Sigmoid colon (tissue), 7 donors: Measurements from ENCODE around the gene CFAP61. TPM values are rescaled to one million over a fixed set of nuclear protein-coding genes. Genes with fewer than 3 reads are reported as not detected.

Experiments used
- DNase-seq: peaks from one replicate; pipeline ENCODE4 v3.0.0-alpha.2; 2019
- H3K27ac ChIP-seq, 4 donors: fragments of 200-600 bp; sonication (generic); one replicate each; pipeline ENCODE4 v1.5.1; 2016 to 2019; ENCODE audit warnings: mild to moderate bottlenecking in 1 of 4
- H3K27me3 ChIP-seq, 3 donors: fragments of 200-600 bp; sonication (generic); one replicate each; pipeline ENCODE4 v1.5.1; 2019; ENCODE audit warnings: mild to moderate bottlenecking in 1 of 3
- H3K36me3 ChIP-seq, 4 donors: fragments of 200-600 bp; sonication (generic); one replicate each; pipeline ENCODE4 v1.5.1; 2016 to 2019
- H3K4me1 ChIP-seq, 4 donors: fragments of 200-600 bp; sonication (generic); one replicate each; pipeline ENCODE4 v1.5.1; 2017 to 2019
- H3K4me3 ChIP-seq, 4 donors: fragments of 200-600 bp; sonication (generic); one replicate each; pipeline ENCODE4 v1.5.1; 2017 to 2019; ENCODE audit warnings: mild to moderate bottlenecking in 2 of 4, moderate library complexity in 1 of 4
- H3K9me3 ChIP-seq, 4 donors: fragments of 200-600 bp in 3 of 4; sonication (generic) in 3 of 4; one replicate each; pipeline versions ENCODE4 v1.5.1 to v1.6.1; 2013 to 2019
- EP300 ChIP-seq, 4 donors: sonication (generic); formaldehyde crosslinking; IDR thresholded peaks; one replicate each; pipeline ENCODE4 v1.6.1; 2017; ENCODE audit warnings: antibody characterized with exemption in 4 of 4
- POLR2A ChIP-seq, 2 donors: fragments of 450-650 bp; IDR thresholded peaks; one replicate each; pipeline ENCODE4 v1.6.1; 2016; ENCODE audit warnings: antibody characterized with exemption in 2 of 2, mild to moderate bottlenecking in 2 of 2, moderate library complexity in 2 of 2
- POLR2AphosphoS5 ChIP-seq, 4 donors: sonication (generic); formaldehyde crosslinking; IDR thresholded peaks; one replicate each; pipeline ENCODE4 v1.6.1; 2017; ENCODE audit warnings: antibody characterized with exemption in 4 of 4
- WGBS, 2 donors: extraction: QIAGEN DNeasy Blood & Tissue Kit; methylation state at CpG; one replicate each; pipeline ENCODE4 v1.1.7; 2013; 5-methylcytosine and 5-hydroxymethylcytosine counted together
- intact Hi-C: fragments of 100-400 bp; cut with DNase I; formaldehyde crosslinking; loops from one replicate; pipeline ENCODE4 v1.15.1; 2023
- polyA plus RNA-seq, 3 donors: library from polyadenylated mRNA; stranded (reverse); fragments of 200-250 nt; gene quantifications; one replicate each; pipeline ENCODE4 v1.2.3, GENCODE V29; 2013
- total RNA-seq, 4 donors: library from RNA; depleted of rRNA; stranded (reverse); fragments of >200 nt; gene quantifications; one replicate each; pipeline ENCODE4 v1.1.0, GENCODE V29; 2016
- TF ChIP-seq, protein P1 (sequence below), 4 experiments: fragments of 450-650 bp in 3 of 4; fragments of 200-600 bp in 1 of 4; IDR thresholded peaks; one replicate each; pipeline ENCODE4 v1.5.1; 2016 to 2019; ENCODE audit warnings: antibody characterized with exemption in 4 of 4, mild to moderate bottlenecking in 3 of 4, moderate library complexity in 2 of 4
- donor health status: healthy with polysubstance abuse.
- donor health status: Bipolar disorder and iron deficiency.
- donor health status: healthy.

CFAP61 gene
- total and polyA plus RNA-seq, 7 donors = 0.15 to 2.0 (median 0.44) TPM; not detected in 3

DNA sequence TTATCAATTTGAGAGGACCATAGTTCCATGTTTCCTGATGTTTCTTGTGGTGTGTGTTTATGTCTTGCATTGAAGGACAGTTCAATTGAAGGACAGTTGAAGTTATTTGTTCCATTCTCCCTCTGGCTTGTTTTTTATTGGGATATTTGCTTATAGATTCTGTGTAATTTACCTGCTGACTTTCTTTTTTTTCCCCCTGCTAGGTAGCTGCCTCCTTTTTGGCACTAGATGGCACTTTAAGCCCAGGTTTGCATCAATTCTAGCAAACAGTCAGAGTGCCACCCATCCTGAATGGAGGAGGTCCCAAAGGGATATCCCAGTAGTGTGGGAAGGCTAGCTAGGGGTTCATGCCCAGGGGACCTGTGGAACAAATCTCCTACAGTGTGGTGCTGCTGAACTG is 78.1 kb downstream of the CFAP61 start:
- H3K9me3 ChIP-seq = peaks cover 0 to 5% (median 2%) of the 10 kb centered on the region in 4 donors
- H3K36me3 ChIP-seq = no peaks in the 10 kb centered on the region
- DNase-seq = no peak
- H3K4me3 ChIP-seq = no peak overlapping the region
- no peak overlapping the region for H3K27ac ChIP-seq
- no peak for TF ChIP-seq POLR2AphosphoS5 (IDR thresholded peaks at IDR 0.05)
- no peak for TF ChIP-seq POLR2A (IDR thresholded peaks at IDR 0.05)
- TF ChIP-seq EP300 (IDR thresholded peaks at IDR 0.05) = no peak
- TF ChIP-seq, protein P1, sequence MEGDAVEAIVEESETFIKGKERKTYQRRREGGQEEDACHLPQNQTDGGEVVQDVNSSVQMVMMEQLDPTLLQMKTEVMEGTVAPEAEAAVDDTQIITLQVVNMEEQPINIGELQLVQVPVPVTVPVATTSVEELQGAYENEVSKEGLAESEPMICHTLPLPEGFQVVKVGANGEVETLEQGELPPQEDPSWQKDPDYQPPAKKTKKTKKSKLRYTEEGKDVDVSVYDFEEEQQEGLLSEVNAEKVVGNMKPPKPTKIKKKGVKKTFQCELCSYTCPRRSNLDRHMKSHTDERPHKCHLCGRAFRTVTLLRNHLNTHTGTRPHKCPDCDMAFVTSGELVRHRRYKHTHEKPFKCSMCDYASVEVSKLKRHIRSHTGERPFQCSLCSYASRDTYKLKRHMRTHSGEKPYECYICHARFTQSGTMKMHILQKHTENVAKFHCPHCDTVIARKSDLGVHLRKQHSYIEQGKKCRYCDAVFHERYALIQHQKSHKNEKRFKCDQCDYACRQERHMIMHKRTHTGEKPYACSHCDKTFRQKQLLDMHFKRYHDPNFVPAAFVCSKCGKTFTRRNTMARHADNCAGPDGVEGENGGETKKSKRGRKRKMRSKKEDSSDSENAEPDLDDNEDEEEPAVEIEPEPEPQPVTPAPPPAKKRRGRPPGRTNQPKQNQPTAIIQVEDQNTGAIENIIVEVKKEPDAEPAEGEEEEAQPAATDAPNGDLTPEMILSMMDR (IDR thresholded peaks at IDR 0.05) = no peak
- H3K27me3 ChIP-seq = no peaks in the 10 kb centered on the region
- no peaks in the 10 kb centered on the region for H3K4me1 ChIP-seq
- intact Hi-C loops = no loop called here

DNA sequence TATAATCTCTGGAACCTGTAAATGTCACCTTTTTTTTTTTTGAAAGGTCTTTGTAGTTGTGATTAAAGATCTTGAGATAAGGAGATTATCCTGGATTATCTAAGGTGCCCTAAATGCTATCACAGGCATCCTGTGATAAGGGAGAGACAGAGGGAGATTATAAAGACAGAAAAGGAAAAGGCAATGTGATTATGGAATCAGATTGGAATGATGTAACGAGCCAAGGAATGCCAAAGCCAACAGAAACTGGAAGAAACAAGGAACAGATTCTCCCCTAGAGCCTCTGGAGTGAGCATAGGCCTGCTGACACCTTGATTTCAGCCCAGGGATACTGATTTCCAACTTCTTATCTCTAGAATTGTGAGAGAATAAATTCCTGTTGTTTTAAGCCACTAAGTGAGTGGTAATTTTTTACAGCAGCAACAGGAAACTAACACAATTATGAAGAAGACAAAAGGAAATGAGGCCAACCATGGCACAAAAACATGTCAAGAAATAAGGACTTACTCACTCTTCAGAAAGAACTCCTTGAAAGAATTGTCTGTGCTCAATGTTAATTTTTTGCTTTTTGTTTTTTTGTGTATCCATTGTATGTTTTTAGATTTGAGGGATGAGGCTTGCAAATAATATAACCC is 82.7 kb downstream of the CFAP61 start:
- WGBS, 2 donors = 11 to 42% methylated on average over 1 of the region's 1 CpG
- TF ChIP-seq POLR2AphosphoS5 (IDR thresholded peaks at IDR 0.05) (no peak), POLR2A (IDR thresholded peaks at IDR 0.05) (no peak), EP300 (IDR thresholded peaks at IDR 0.05) (no peak)
- TF ChIP-seq, protein P1 (IDR thresholded peaks at IDR 0.05) = no peak
- DNase-seq = no peak
- no peak overlapping the region for H3K4me3 ChIP-seq
- no peaks in the 10 kb centered on the region for H3K36me3 ChIP-seq
- no peaks in the 10 kb centered on the region for H3K27me3 ChIP-seq
- peaks cover 0 to 3% (median 1%) of the 10 kb centered on the region in 4 donors for H3K9me3 ChIP-seq
- H3K27ac ChIP-seq = no peak overlapping the region
- intact Hi-C loops = no loop called here
- no peaks in the 10 kb centered on the region for H3K4me1 ChIP-seq

DNA sequence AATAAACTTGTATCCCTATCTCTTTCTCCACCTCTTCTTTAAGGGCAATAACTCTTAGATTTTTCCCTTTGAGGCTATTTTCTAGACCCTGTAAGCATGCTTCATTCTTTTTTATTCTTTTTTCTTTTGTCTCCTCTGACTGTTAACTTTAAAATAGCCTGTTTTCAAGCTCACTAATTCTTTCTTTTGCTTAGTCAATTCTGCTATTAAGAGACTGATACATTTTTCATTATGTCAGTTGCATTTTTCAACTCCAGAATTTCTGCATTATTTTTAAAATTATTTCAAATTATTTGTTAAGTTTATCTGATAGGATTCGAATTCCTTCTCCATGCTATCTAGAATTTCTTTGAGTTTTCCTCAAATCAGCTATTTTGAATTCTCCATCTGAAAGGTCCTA is 84.0 kb downstream of the CFAP61 start:
- no peak for DNase-seq
- Histone ChIP-seq H3K9me3 (peaks cover 0 to 3% (median 0%) of the 10 kb centered on the region in 4 donors), H3K4me3 (no peak overlapping the region), H3K27ac (no peak overlapping the region), H3K4me1 (no peaks in the 10 kb centered on the region), H3K27me3 (no peaks in the 10 kb centered on the region), H3K36me3 (no peaks in the 10 kb centered on the region)
- TF ChIP-seq POLR2AphosphoS5 (IDR thresholded peaks at IDR 0.05) = no peak
- no peak for TF ChIP-seq EP300 (IDR thresholded peaks at IDR 0.05)
- TF ChIP-seq POLR2A (IDR thresholded peaks at IDR 0.05) = no peak
- TF ChIP-seq, protein P1 (IDR thresholded peaks at IDR 0.05) = no peak
- intact Hi-C loops = no loop called here
- 56 to 63% methylated on average over 1 of the region's 1 CpG for WGBS, 2 donors

DNA sequence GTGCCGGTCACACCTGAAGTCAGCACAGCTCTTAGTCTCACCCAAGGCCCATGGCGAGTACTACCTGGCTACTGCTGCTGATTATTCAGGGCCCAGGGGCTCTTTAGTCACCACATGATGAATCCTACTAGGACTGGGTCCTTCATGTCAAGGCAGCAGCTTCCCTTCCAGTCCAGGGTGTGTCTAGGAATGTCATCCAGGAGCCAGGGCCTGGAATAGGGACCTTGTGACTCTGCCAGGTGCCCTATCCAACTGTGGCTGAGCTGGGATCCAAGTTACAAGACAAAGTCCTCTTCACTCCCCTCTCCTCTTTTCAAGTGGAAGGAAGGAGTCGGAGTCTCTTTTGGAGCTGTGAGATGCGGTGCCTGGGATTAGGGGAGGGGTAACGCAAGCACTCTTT is 85.5 kb downstream of the CFAP61 start:
- Histone ChIP-seq H3K27ac (no peak overlapping the region), H3K27me3 (no peaks in the 10 kb centered on the region), H3K4me1 (no peaks in the 10 kb centered on the region), H3K4me3 (no peak overlapping the region), H3K36me3 (no peaks in the 10 kb centered on the region), H3K9me3 (peaks cover 0 to 3% (median 0%) of the 10 kb centered on the region in 4 donors)
- intact Hi-C loops = no loop called here
- WGBS, 2 donors = 92 to 93% methylated on average over 5 of the region's 5 CpGs
- no peak for TF ChIP-seq POLR2A (IDR thresholded peaks at IDR 0.05)
- TF ChIP-seq POLR2AphosphoS5 (IDR thresholded peaks at IDR 0.05) = no peak
- TF ChIP-seq EP300 (IDR thresholded peaks at IDR 0.05) = no peak
- TF ChIP-seq, protein P1 (IDR thresholded peaks at IDR 0.05) = no peak
- DNase-seq = no peak
